Keratinocyte (primary cell): ENCODE data around the gene CTXN1. TPM values are rescaled to one million over a fixed set of nuclear protein-coding genes. Genes with fewer than 3 reads are reported as not detected.

Experiments used
- DNase-seq: peaks from one replicate; pipeline ENCODE4 v3.0.0-alpha.2; 2011; ENCODE audit warnings: low read depth, missing footprints, low spot score
- FAIRE-seq: peaks from 2 replicates; lab custom pipeline; 2011; peaks lifted over from hg19 to GRCh38; lab: Jason Lieb, UNC
- H2AFZ ChIP-seq: 2 replicates; pipeline ENCODE4 v1.6.0; 2012; ENCODE audit warnings: low read length, control low read depth, inconsistent platforms; ENCODE audit not compliant: control insufficient read depth
- H3K27ac ChIP-seq: 2 replicates; pipeline ENCODE4 v1.5.1; 2011; ENCODE audit warnings: low read length; ENCODE audit not compliant: control insufficient read depth, insufficient read depth
- H3K27me3 ChIP-seq: 3 replicates; pipeline ENCODE4 v1.6.0; 2011; ENCODE audit warnings: low read length; ENCODE audit not compliant: control insufficient read depth, insufficient read depth; ENCODE audit errors: extremely low read depth
- H3K36me3 ChIP-seq, 2 experiments: 2 replicates in 1 of 2; 3 replicates in 1 of 2; pipeline ENCODE4 v1.5.1; 2011; ENCODE audit warnings: low read length in 2 of 2, mild to moderate bottlenecking in 1 of 2; ENCODE audit not compliant: control insufficient read depth in 2 of 2, insufficient read depth in 2 of 2; ENCODE audit errors: extremely low read depth in 1 of 2
- H3K4me1 ChIP-seq: 3 replicates; pipeline ENCODE4 v1.5.1; 2011; ENCODE audit warnings: low read length; ENCODE audit not compliant: control insufficient read depth, insufficient read depth; ENCODE audit errors: extremely low read depth
- H3K4me2 ChIP-seq: 3 replicates; pipeline ENCODE4 v1.6.0; 2011; ENCODE audit warnings: low read depth, low read length; ENCODE audit not compliant: control insufficient read depth, insufficient read depth; ENCODE audit errors: extremely low read depth
- H3K4me3 ChIP-seq, 3 experiments: fragments of 200-600 bp in 1 of 3; sonication (generic) in 1 of 3; 2 replicates in 2 of 3; 3 replicates in 1 of 3; pipeline ENCODE4 v1.5.1; 2011 to 2016; ENCODE audit warnings: low read length in 3 of 3, mild to moderate bottlenecking in 3 of 3, control low read depth in 2 of 3, inconsistent platforms in 1 of 3, low read depth in 1 of 3, mixed read lengths in 1 of 3, mixed run types in 1 of 3, moderate library complexity in 1 of 3; ENCODE audit not compliant: control insufficient read depth in 2 of 3, insufficient read depth in 2 of 3; ENCODE audit errors: extremely low read depth in 1 of 3
- H3K79me2 ChIP-seq: 2 replicates; pipeline ENCODE4 v1.6.0; 2012; ENCODE audit warnings: low read length; ENCODE audit not compliant: control insufficient read depth, insufficient read depth
- H3K9ac ChIP-seq: 3 replicates; pipeline ENCODE4 v1.6.0; 2011; ENCODE audit warnings: low read length; ENCODE audit not compliant: control insufficient read depth, insufficient read depth; ENCODE audit errors: extremely low read depth
- H3K9me1 ChIP-seq: 3 replicates; pipeline ENCODE4 v1.6.0; 2011; ENCODE audit warnings: low read length; ENCODE audit not compliant: control insufficient read depth, insufficient read depth; ENCODE audit errors: extremely low read depth
- H3K9me3 ChIP-seq: 2 replicates; pipeline ENCODE4 v1.5.1; 2012; ENCODE audit warnings: low read depth, low read length; ENCODE audit not compliant: control insufficient read depth
- H4K20me1 ChIP-seq: 3 replicates; pipeline ENCODE4 v1.6.0; 2011; ENCODE audit warnings: low read length; ENCODE audit not compliant: control insufficient read depth, insufficient read depth; ENCODE audit errors: extremely low read depth
- CTCF ChIP-seq, 3 experiments: IDR thresholded peaks in 1 of 3; conservative IDR thresholded peaks in 1 of 3; optimal IDR thresholded peaks in 1 of 3; 2 replicates in 2 of 3; 3 replicates in 1 of 3; pipeline versions ENCODE3 to v1.5.1; 2011; ENCODE audit warnings: low read length in 3 of 3, mild to moderate bottlenecking in 3 of 3, moderate library complexity in 2 of 3, control low read depth in 1 of 3, inconsistent platforms in 1 of 3; ENCODE audit not compliant: insufficient read depth in 2 of 3; ENCODE audit errors: extremely low read depth in 1 of 3
- EZH2 ChIP-seq: IDR thresholded peaks from one replicate; pipeline ENCODE4 v1.6.1; 2012; ENCODE audit warnings: inconsistent platforms, mild to moderate bottlenecking, low read length, moderate library complexity
- dilution Hi-C: fragments of 300-500 bp; cut with MboI; formaldehyde crosslinking; loops from one replicate; pipeline ENCODE4 v1.7.0; 2020; ENCODE audit warnings: low sequenced_read_pairs; ENCODE audit not compliant: extremely low pct_ligation_motif_present
- polyA plus RNA-seq, 5 experiments: library from polyadenylated mRNA; depleted of rRNA in 3 of 5; stranded (reverse) in 3 of 5; stranded (forward) in 1 of 5; unstranded in 1 of 5; fragments of >200 nt; gene quantifications; 1 replicate in 1 of 5; 2 replicates in 3 of 5; 3 replicates in 1 of 5; pipeline versions ENCODE4 v1.2.1 to v1.2.3, GENCODE V29; 2011 to 2012; ENCODE audit warnings: missing spikeins in 2 of 5, low read depth in 1 of 5, low replicate concordance in 1 of 5

Gene CTXN1
- polyA plus RNA-seq, 1 donor (not counting 4 experiments of a cell fraction or from before 2014, with no cell fraction given), result 0.41 TPM

- H3K27ac ChIP-seq, result peak overlapping the region; percentile 98
- H4K20me1 ChIP-seq, result no peaks in the 10 kb centered on the region
- H3K4me3 ChIP-seq, result peak overlapping the region; percentile 43 to 100 (median 88)
- peaks cover 30% of the 10 kb centered on the region for H3K79me2 ChIP-seq
- no peaks in the 10 kb centered on the region for H3K27me3 ChIP-seq
- peak overlapping the region; percentile 94 for H2AFZ ChIP-seq
- peak overlapping the region; percentile 95 for H3K9ac ChIP-seq
- TF ChIP-seq CTCF (optimal IDR thresholded peaks at IDR 0.05 in 1 of 3, IDR thresholded peaks at IDR 0.05 in 1 of 3, conservative IDR thresholded peaks at IDR 0.05 in 1 of 3; ENCODE audit: extremely low read depth in 1 of 3, insufficient read depth in 2 of 3, low read length in 3 of 3) (peak; percentile 76 to 82 (median 80)), EZH2 (no peak)
- no peaks in the 10 kb centered on the region for H3K9me3 ChIP-seq
- dilution Hi-C loops, result no loop called here
- H3K4me2 ChIP-seq, result peak overlapping the region; percentile 100
- peak; percentile 84 for FAIRE-seq
- H3K4me1 ChIP-seq, result peaks cover 15% of the 10 kb centered on the region
- H3K36me3 ChIP-seq, result peaks cover 3 to 23% of the 10 kb centered on the region in 2 experiments
- peak; percentile 58 for DNase-seq
- no peaks in the 10 kb centered on the region for H3K9me1 ChIP-seq
Observed at GRCh38 chr19:7944177-7944761, 18.3 kb upstream of the CTXN1 start.

GRCh38 chr19:7943444-7944176, 17.7 kb upstream of the CTXN1 start, which contains the start of gene TIMM44:
Gene TIMM44 (minus strand): TSS chr19:7943666. CDS start chr19:7943651, 15 bp downstream.
- peak; percentile 97 for DNase-seq
- TF ChIP-seq CTCF (optimal IDR thresholded peaks at IDR 0.05 in 1 of 3, IDR thresholded peaks at IDR 0.05 in 1 of 3, conservative IDR thresholded peaks at IDR 0.05 in 1 of 3; ENCODE audit: extremely low read depth in 1 of 3, insufficient read depth in 2 of 3, low read length in 3 of 3) (peak in 1 of 3 experiments; percentile 12), EZH2 (no peak)
- Histone ChIP-seq H3K36me3 (peaks cover 4 to 23% of the 10 kb centered on the region in 2 experiments), H3K9me3 (no peaks in the 10 kb centered on the region), H3K27me3 (no peaks in the 10 kb centered on the region), H3K9ac (peak within 1 kb of the TSS; percentile 100), H3K4me3 (peak within 1 kb of the TSS; percentile 92 to 100 (median 100)), H3K9me1 (no peaks in the 10 kb centered on the region), H4K20me1 (no peaks in the 10 kb centered on the region), H3K79me2 (peaks cover 30% of the 10 kb centered on the region), H3K27ac (peak within 1 kb of the TSS; percentile 98), H3K4me2 (peak within 1 kb of the TSS; percentile 100), H3K4me1 (peaks cover 15% of the 10 kb centered on the region), H2AFZ (peak within 1 kb of the TSS; percentile 94)
- peak; percentile 90 for FAIRE-seq
- dilution Hi-C loops, result no loop called here
